HepG2 (cell line): ENCODE data around the gene IL1R1. TPM values are rescaled to one million over a fixed set of nuclear protein-coding genes. Genes with fewer than 3 reads are reported as not detected.
A peak's percentile ranks its signal among the peaks of the same experiment; 100 is the strongest.

Experiments
- CBFB ChIP-seq: sonication (generic); formaldehyde crosslinking; IDR thresholded peaks from 2 replicates; pipeline ENCODE4 v1.4.0; 2020; ENCODE audit warnings: missing genetic modification reagents
- KDM4B ChIP-seq: sonication (generic); formaldehyde crosslinking; IDR thresholded peaks from 2 replicates; pipeline ENCODE4 v1.4.0; 2020; ENCODE audit warnings: missing genetic modification reagents
- PHF20 ChIP-seq: sonication (generic); formaldehyde crosslinking; IDR thresholded peaks from 2 replicates; pipeline ENCODE4 v1.5.0; 2020; ENCODE audit warnings: mild to moderate bottlenecking, missing genetic modification reagents
- SMAD1 ChIP-seq: sonication (generic); formaldehyde crosslinking; IDR thresholded peaks from 2 replicates; pipeline ENCODE4 v1.4.0; 2020; ENCODE audit warnings: missing genetic modification reagents, low read depth, mild to moderate bottlenecking, borderline replicate concordance
- THAP8 ChIP-seq: sonication (generic); formaldehyde crosslinking; IDR thresholded peaks from 2 replicates; pipeline ENCODE4 v1.5.1; 2020; ENCODE audit warnings: missing genetic modification reagents, mild to moderate bottlenecking, borderline replicate concordance
- ZKSCAN8 ChIP-seq: IDR thresholded peaks from 2 replicates; pipeline ENCODE4 v1.6.1; 2016; ENCODE audit warnings: borderline replicate concordance, missing genetic modification reagents, missing compliant biosample characterization
- ZNF12 ChIP-seq: sonication (generic); formaldehyde crosslinking; IDR thresholded peaks from 2 replicates; pipeline ENCODE4 v1.5.0; 2020; ENCODE audit warnings: missing genetic modification reagents
- ZNF180 ChIP-seq: sonication (generic); formaldehyde crosslinking; IDR thresholded peaks from 2 replicates; pipeline ENCODE4 v1.4.0; 2020; ENCODE audit warnings: low read depth, missing genetic modification reagents, borderline replicate concordance
- ZNF883 ChIP-seq: sonication (generic); formaldehyde crosslinking; IDR thresholded peaks from 2 replicates; pipeline ENCODE4 v1.5.1; 2020; ENCODE audit warnings: mild to moderate bottlenecking, missing genetic modification reagents; ENCODE audit errors: not compliant biosample characterization
- polyA plus RNA-seq, 8 experiments: library from polyadenylated mRNA; depleted of rRNA in 3 of 8; stranded (reverse) in 7 of 8; unstranded in 1 of 8; fragments of >200 nt; fragmentation: Illumina TruSeq in 4 of 8; extraction: Trizol in 4 of 8; gene quantifications; 2 replicates each; pipeline versions ENCODE4 v1.2.1 to v1.2.3, GENCODE V29; 2011 to 2016; ENCODE audit warnings: low read depth in 4 of 8, missing spikeins in 1 of 8, mixed read lengths in 1 of 8; ENCODE audit not compliant: insufficient read depth in 1 of 8
- total RNA-seq, 5 experiments: library from RNA; depleted of rRNA; stranded (reverse); fragments of >200 nt; fragmentation: Illumina TruSeq; extraction: Trizol; gene quantifications; 2 replicates each; pipeline ENCODE4 v1.2.3, GENCODE V29; 2016; ENCODE audit warnings: low read depth in 1 of 5
- TF ChIP-seq, protein P1 (sequence below): sonication (generic); formaldehyde crosslinking; IDR thresholded peaks from 2 replicates; pipeline ENCODE4 v1.5.0; 2020; ENCODE audit warnings: missing genetic modification reagents

The IL1R1 gene
- total and polyA plus RNA-seq, 2 of the 13 experiments (the other 11 are each of a cell fraction or from before 2014, with no cell fraction given): 38.0 to 93.1 TPM

DNA sequence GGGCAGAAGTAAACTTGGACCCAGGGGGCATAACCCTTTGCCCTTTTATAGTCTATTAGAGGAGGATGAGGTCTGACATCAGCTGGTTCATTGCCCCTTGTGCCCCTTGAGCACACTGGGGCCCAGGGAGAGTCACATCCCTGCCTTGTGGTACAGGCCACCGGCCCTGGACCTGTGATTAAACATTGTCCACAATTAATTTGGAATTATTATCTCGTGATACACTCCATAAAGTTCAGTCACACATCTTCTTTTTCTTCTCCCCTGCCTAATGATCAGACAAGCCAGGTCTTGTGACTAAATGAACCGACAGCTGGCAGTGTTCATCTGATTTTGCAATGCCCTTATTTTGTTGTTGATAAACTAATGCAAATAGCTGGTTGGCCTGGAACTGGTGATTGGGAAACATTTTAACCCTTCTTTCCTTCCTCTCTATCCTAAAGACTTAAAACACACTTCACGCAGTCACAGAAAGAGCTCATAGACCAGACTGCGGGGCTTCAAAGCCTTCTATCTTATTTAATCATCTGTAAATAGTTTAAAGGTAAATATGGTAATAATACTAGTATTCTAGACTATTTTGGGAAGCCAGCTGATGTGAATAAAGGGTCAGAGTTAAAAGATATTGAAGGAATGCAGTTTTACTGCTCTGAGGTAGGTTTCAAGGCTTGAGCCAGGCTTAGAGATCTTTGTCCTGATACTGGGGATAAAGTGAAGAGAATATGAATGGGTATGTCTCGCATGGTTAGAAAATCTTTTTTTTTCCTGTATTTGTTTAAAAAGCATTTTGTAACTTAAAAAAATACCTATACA lies 13.4 kb downstream of the IL1R1 start (continued):
- TF ChIP-seq THAP8 (CRISPR knock-in tag) (no peak), SMAD1 (no peak), ZNF883 (CRISPR knock-in tag) (peak; percentile 80), ZNF12 (CRISPR knock-in tag) (peak; percentile 72), ZNF180 (CRISPR knock-in tag) (no peak), ZKSCAN8 (CRISPR knock-in tag) (peak; percentile 90), CBFB (CRISPR knock-in tag) (no peak), KDM4B (peak; percentile 79; the same call in 1 of the 2 replicates), PHF20 (no peak)
- TF ChIP-seq, protein P1, sequence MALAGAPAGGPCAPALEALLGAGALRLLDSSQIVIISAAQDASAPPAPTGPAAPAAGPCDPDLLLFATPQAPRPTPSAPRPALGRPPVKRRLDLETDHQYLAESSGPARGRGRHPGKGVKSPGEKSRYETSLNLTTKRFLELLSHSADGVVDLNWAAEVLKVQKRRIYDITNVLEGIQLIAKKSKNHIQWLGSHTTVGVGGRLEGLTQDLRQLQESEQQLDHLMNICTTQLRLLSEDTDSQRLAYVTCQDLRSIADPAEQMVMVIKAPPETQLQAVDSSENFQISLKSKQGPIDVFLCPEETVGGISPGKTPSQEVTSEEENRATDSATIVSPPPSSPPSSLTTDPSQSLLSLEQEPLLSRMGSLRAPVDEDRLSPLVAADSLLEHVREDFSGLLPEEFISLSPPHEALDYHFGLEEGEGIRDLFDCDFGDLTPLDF (CRISPR knock-in tag): no peak
